SJSA1 (cell line): Measurements from ENCODE around the gene H2BK1. TPM values are rescaled to one million over a fixed set of nuclear protein-coding genes. Genes with fewer than 3 reads are reported as not detected.

Experiments
- DNase-seq, 2 experiments: peaks; one replicate each; pipeline ENCODE4 v3.0.0-alpha.2; 2015 to 2020; ENCODE audit warnings: low spot score in 2 of 2, low read depth in 1 of 2
- H3K27ac ChIP-seq: fragments of 250-450 bp; sonication (Bioruptor Pico); 2 replicates; pipeline ENCODE4 v1.5.1; 2020; ENCODE audit warnings: mild to moderate bottlenecking, moderate library complexity
- H3K27me3 ChIP-seq: fragments of 250-450 bp; sonication (Bioruptor Pico); replicated peaks from 2 replicates; pipeline ENCODE4 v1.5.1; 2020; ENCODE audit warnings: mild to moderate bottlenecking, moderate library complexity
- H3K36me3 ChIP-seq: fragments of 250-450 bp; sonication (Bioruptor Pico); 2 replicates; pipeline ENCODE4 v1.5.1; 2020; ENCODE audit warnings: mild to moderate bottlenecking
- H3K4me1 ChIP-seq: fragments of 250-450 bp; sonication (Bioruptor Pico); replicated peaks from 2 replicates; pipeline ENCODE4 v1.6.1; 2021; ENCODE audit warnings: mild to moderate bottlenecking
- H3K4me3 ChIP-seq: fragments of 250-450 bp; sonication (Bioruptor Pico); 2 replicates; pipeline ENCODE4 v1.5.1; 2020; ENCODE audit warnings: mild to moderate bottlenecking
- H3K9me3 ChIP-seq: fragments of 250-450 bp; sonication (Bioruptor Pico); replicated peaks from 2 replicates; pipeline ENCODE4 v1.5.1; 2020; ENCODE audit warnings: mild to moderate bottlenecking
- total RNA-seq: library from RNA; depleted of rRNA; stranded (reverse); fragments of >200 nt; shearing (Covaris generic); gene quantifications from 2 replicates; pipeline ENCODE4 v1.2.3, GENCODE V29; 2014; rRNA removed

The H2BK1 gene
- total RNA-seq, 1 experiment from 2014 or later = not detected

DNA sequence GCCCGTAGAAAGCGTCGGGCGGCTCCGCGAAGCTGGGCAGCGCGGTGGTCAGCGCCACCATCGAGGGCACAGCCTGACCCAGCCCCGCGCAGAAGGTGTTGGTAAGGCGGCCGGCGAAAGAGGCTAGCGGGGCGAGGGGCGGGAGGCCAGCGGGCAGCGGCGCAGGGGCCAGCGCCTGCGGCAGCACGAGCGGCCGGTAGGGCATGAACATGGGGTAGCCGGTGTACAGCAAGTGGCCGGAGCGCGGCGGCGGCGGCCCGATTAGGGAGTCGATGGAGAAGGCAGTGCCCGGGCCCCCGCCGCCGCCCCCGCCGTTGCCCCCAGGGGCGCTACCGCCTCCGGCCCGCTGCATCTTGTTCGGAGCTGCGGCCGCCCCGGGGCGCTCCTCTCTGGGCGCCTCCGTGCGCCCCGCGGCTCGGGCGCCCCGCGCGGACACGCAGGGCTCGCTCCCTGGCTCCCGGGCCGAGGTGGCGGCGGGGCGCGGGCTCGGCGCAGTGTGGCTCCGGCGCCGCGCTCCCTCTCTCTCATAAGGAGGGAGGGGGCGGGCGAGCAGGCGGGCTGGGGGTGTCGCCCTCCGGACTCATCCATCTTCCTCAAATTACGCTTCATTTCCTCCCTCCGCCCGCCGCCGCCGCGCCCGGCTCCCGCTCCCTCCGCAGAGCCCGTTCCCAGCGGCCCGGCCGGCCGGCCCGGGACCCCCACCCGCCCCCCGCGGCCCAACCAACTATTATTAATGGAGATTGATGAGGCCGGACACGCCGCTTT lies 42.9 kb downstream of the H2BK1 start, which contains the start of gene GBX1:
Gene GBX1, minus strand, starts transcription at position 498 of the 765 bp plus-strand sequence. Its CDS starts 146 bp downstream, at position 352.
- H3K27ac ChIP-seq = no peak within 1 kb of the TSS
- peaks cover 81% of the 10 kb centered on the region for H3K27me3 ChIP-seq
- peaks cover 4% of the 10 kb centered on the region for H3K9me3 ChIP-seq
- DNase-seq = no peak
- H3K36me3 ChIP-seq = no peaks in the 10 kb centered on the region
- peak within 1 kb of the TSS; percentile 9; the same call in 1 of the 2 replicates for H3K4me3 ChIP-seq
- peaks cover 15% of the 10 kb centered on the region for H3K4me1 ChIP-seq

DNA sequence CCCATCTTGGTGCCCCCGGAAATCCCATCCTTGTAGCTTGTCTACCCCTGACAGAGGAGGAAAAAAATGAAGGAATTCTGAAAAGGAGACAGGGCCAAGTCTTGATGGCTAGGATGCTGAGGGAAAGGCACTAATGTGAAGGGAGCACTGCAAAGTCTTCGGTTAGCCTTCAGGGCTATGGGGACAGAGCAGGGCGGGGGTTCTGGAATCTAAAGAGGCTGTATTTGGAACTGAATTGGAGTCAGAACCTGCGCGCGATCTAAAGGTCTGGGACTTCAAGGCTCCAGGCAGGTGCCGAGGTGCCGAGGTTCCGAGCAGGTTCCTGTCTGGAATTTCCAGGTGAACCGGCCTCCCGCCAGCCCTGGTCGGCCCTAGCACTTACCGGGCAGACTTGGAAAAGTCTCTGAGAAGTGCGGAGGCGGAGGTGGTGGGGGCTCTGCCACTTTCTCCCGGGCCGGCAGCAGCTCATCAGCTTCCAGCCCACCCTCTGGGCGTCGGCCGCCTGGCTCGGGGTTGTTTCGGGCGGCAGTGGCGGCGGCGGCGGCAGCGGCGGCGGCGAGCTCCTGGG lies 43.6 kb downstream of the H2BK1 start:
- peaks cover 3% of the 10 kb centered on the region; the same call in 1 of the 2 replicates for H3K9me3 ChIP-seq
- H3K4me3 ChIP-seq = no peak overlapping the region
- no peak for DNase-seq
- peaks cover 84% of the 10 kb centered on the region for H3K27me3 ChIP-seq
- H3K36me3 ChIP-seq = no peaks in the 10 kb centered on the region
- H3K27ac ChIP-seq = no peak overlapping the region
- H3K4me1 ChIP-seq = peaks cover 15% of the 10 kb centered on the region

DNA sequence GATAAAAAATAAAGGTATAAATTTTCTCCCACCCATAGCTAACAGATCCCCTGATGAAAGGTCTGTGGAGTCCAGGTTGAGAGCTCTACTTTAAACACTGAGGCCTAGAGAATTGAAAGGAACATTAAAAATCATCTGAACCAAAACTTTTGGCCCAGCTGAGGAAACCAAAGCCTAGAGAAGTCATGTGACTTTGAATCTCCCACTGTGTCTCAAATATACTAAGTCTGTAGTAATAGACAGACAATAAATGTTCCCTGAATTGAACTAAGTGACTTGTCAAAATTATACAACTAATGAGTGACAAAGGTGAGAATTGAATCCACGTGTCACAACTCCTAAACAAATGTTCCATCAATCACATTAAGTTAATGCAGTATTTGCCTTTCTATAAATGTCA lies 48.5 kb downstream of the H2BK1 start:
- no peak overlapping the region for H3K27ac ChIP-seq
- DNase-seq = no peak
- H3K36me3 ChIP-seq = no peaks in the 10 kb centered on the region
- H3K9me3 ChIP-seq = no peaks in the 10 kb centered on the region; the same call in 1 of the 2 replicates
- H3K4me3 ChIP-seq = no peak overlapping the region
- H3K27me3 ChIP-seq = peaks cover 77% of the 10 kb centered on the region
- H3K4me1 ChIP-seq = no peaks in the 10 kb centered on the region

Other genes with a start within 250 kb of the H2BK1 start
- not detected in 2 replicates for gene KCNH2, start 232.2 kb downstream of the H2BK1 start, total RNA-seq
- gene NOS3, start 219.5 kb downstream of the H2BK1 start, total RNA-seq = not detected in 2 replicates
- gene ATG9B, start 186.0 kb downstream of the H2BK1 start, total RNA-seq = not detected in 2 replicates
- gene ABCB8, start 182.0 kb downstream of the H2BK1 start, total RNA-seq = 24.6 and 38.2 TPM in 2 replicates
- not detected in 2 replicates for gene ASIC3, start 162.0 kb downstream of the H2BK1 start, total RNA-seq
- 23.7 and 29.3 TPM in 2 replicates for gene CDK5, start 152.6 kb downstream of the H2BK1 start, total RNA-seq
- 95.5 and 100 TPM in 2 replicates for gene SLC4A2, start 150.9 kb downstream of the H2BK1 start, total RNA-seq
- gene FASTK, start 129.7 kb downstream of the H2BK1 start, total RNA-seq = 104 and 120 TPM in 2 replicates
- 32.5 and 34.5 TPM in 2 replicates for gene TMUB1, start 127.0 kb downstream of the H2BK1 start, total RNA-seq
- gene AGAP3, start 124.0 kb downstream of the H2BK1 start, total RNA-seq = 19.9 and 36.6 TPM in 2 replicates
- not detected in 2 replicates for gene GBX1, start 42.8 kb downstream of the H2BK1 start, total RNA-seq
- gene ASB10, start 23.2 kb downstream of the H2BK1 start, total RNA-seq = not detected in 2 replicates
- 52.0 and 72.6 TPM in 2 replicates for gene ABCF2, start 16.7 kb upstream of the H2BK1 start, total RNA-seq
- 50.1 and 68.1 TPM in 2 replicates for gene CHPF2, start 22.0 kb upstream of the H2BK1 start, total RNA-seq
- 20.9 and 22.6 TPM in 2 replicates for gene SMARCD3, start 38.2 kb upstream of the H2BK1 start, total RNA-seq
- 50.6 and 50.7 TPM in 2 replicates for gene NUB1, start 131.3 kb upstream of the H2BK1 start, total RNA-seq
- gene WDR86, start 199.6 kb upstream of the H2BK1 start, total RNA-seq = 0.39 and 0.72 TPM in 2 replicates
- not detected in 2 replicates for gene CRYGN, start 229.7 kb upstream of the H2BK1 start, total RNA-seq